Measurements from ENCODE around the gene CERS1. TPM values are rescaled to one million over a fixed set of nuclear protein-coding genes. Genes with fewer than 3 reads are reported as not detected.

Gene CERS1
- polyA plus RNA-seq, 2 of the 4 experiments (the other 2 are of a cell fraction), result 1.7 to 3.4 TPM

GRCh38 chr19:18878058-18878797 is 17.7 kb downstream of the CERS1 start:
- TF ChIP-seq POLR2A (IDR thresholded peaks at IDR 0.05; ENCODE audit: low read length) (no peak), EHMT2 (IDR thresholded peaks at IDR 0.05; ENCODE audit: low read depth) (no peak), HDAC2 (IDR thresholded peaks at IDR 0.05) (no peak), CTCF (IDR thresholded peaks at IDR 0.05) (no peak), JUNB (IDR thresholded peaks at IDR 0.05) (no peak), ZFP36 (IDR thresholded peaks at IDR 0.05; ENCODE audit: borderline replicate concordance, partially characterized antibody) (no peak)
- FAIRE-seq, result no peak
- Histone ChIP-seq H3K4me2 (no peak overlapping the region), H3K9me3 (no peaks in the 10 kb centered on the region), H3K27ac (no peak overlapping the region), H3K4me1 (no peaks in the 10 kb centered on the region), H3K4me3 (no peak overlapping the region)
- 92% methylated on average over 16 of the region's 25 CpGs for WGBS (ENCODE audit: missing lambda C conversion rate)
- DNase-seq (ENCODE audit: low read depth in 1 of 2, low spot score in 1 of 2), result no peak
- CTCF ChIA-PET, result interaction anchor here (0.6 to 3.9 kb wide), 4 partner anchors 12 to 392 kb away, joined by 3 to 21 read pairs (median 3); no protein-coding TSS in a partner anchor
- ATAC-seq, result no peak; a peak in 1 of 6 replicates
- POLR2A ChIA-PET, result no interaction called here

GRCh38 chr19:18876865-18877264 is 19.1 kb downstream of the CERS1 start:
- WGBS (ENCODE audit: missing lambda C conversion rate), result 95% methylated on average over 6 of the region's 7 CpGs
- Histone ChIP-seq H3K4me2 (no peak overlapping the region), H3K4me3 (no peak overlapping the region), H3K9me3 (no peaks in the 10 kb centered on the region), H3K4me1 (no peaks in the 10 kb centered on the region), H3K27ac (no peak overlapping the region)
- FAIRE-seq (no peak), DNase-seq (ENCODE audit: low read depth in 1 of 2, low spot score in 1 of 2) (no peak), ATAC-seq (no peak)
- ChIA-PET POLR2A (no interaction called here), CTCF (interaction anchor here (0.8 to 3.9 kb wide), 5 partner anchors 10 to 426 kb away, joined by 3 to 21 read pairs (median 4); no protein-coding TSS in a partner anchor)
- TF ChIP-seq NFE2L2 (conservative IDR thresholded peaks at IDR 0.05; ENCODE audit: low read length), result no peak
- no peak for TF ChIP-seq FOSL2 (IDR thresholded peaks at IDR 0.05)
- no peak for TF ChIP-seq FOSL2 (CRISPR knock-in tag; IDR thresholded peaks at IDR 0.05)
- TF ChIP-seq RCOR1 (IDR thresholded peaks at IDR 0.05; ENCODE audit: low read depth, low read length), result no peak
- no peak for TF ChIP-seq ZSCAN20 (CRISPR knock-in tag; IDR thresholded peaks at IDR 0.05)
- no peak for TF ChIP-seq PHF8 (IDR thresholded peaks at IDR 0.05; ENCODE audit: borderline replicate concordance, low read depth)
- TF ChIP-seq RAD21 (conservative IDR thresholded peaks at IDR 0.05 in 1 of 2, IDR thresholded peaks at IDR 0.05 in 1 of 2), result no peak
- TF ChIP-seq ZFP36 (IDR thresholded peaks at IDR 0.05; ENCODE audit: borderline replicate concordance, partially characterized antibody), result no peak
- TF ChIP-seq CBX8 (IDR thresholded peaks at IDR 0.05), result no peak
- TF ChIP-seq EP300 (IDR thresholded peaks at IDR 0.05), result no peak
- TF ChIP-seq POLR2AphosphoS2 (conservative IDR thresholded peaks at IDR 0.05; ENCODE audit: low read length), result no peak
- no peak for TF ChIP-seq RFX5 (IDR thresholded peaks at IDR 0.05)
- no peak for TF ChIP-seq HDAC2 (IDR thresholded peaks at IDR 0.05)

GRCh38 chr19:18875726-18876125 is 20.2 kb downstream of the CERS1 start:
- Histone ChIP-seq H3K4me1 (no peaks in the 10 kb centered on the region), H3K9me3 (no peaks in the 10 kb centered on the region), H3K4me2 (no peak overlapping the region), H3K27ac (no peak overlapping the region), H3K4me3 (no peak overlapping the region)
- DNase-seq (ENCODE audit: low read depth in 1 of 2, low spot score in 1 of 2) (no peak), ATAC-seq (no peak), FAIRE-seq (no peak)
- POLR2A ChIA-PET, result no interaction called here
- CTCF ChIA-PET, result interaction anchor here (0.6 to 3.9 kb wide), 4 partner anchors 9 to 1407 kb away, joined by 3 to 21 read pairs (median 6); no protein-coding TSS in a partner anchor
- 95% methylated on average over 5 of the region's 5 CpGs for WGBS (ENCODE audit: missing lambda C conversion rate)
- TF ChIP-seq E2F6 (IDR thresholded peaks at IDR 0.05; ENCODE audit: borderline replicate concordance, low read depth) (no peak), HOXA7 (CRISPR knock-in tag; IDR thresholded peaks at IDR 0.05) (no peak), CHD2 (IDR thresholded peaks at IDR 0.05; ENCODE audit: low read length, partially characterized antibody) (no peak), RARB (CRISPR knock-in tag; IDR thresholded peaks at IDR 0.05) (no peak), EHMT2 (IDR thresholded peaks at IDR 0.05; ENCODE audit: low read depth) (no peak)
